Fibroblast of lung (primary cell): Measurements from ENCODE around the gene IL20RA.

ENCODE experiments used
- EZH2 ChIP-seq: IDR thresholded peaks from 2 replicates; pipeline ENCODE4 v1.5.1; 2012; ENCODE audit warnings: low read length, control low read depth, mild to moderate bottlenecking; ENCODE audit errors: missing control alignments
- TF ChIP-seq, protein P1 (sequence below), 2 donors: IDR thresholded peaks in 1 of 2; conservative IDR thresholded peaks in 1 of 2; 1 replicate in 1 of 2; 2 replicates in 1 of 2; pipeline ENCODE4 v1.5.1; 2011 to 2012; ENCODE audit warnings: low read length in 2 of 2, control low read depth in 1 of 2, inconsistent platforms in 1 of 2, low read depth in 1 of 2, mild to moderate bottlenecking in 1 of 2

DNA sequence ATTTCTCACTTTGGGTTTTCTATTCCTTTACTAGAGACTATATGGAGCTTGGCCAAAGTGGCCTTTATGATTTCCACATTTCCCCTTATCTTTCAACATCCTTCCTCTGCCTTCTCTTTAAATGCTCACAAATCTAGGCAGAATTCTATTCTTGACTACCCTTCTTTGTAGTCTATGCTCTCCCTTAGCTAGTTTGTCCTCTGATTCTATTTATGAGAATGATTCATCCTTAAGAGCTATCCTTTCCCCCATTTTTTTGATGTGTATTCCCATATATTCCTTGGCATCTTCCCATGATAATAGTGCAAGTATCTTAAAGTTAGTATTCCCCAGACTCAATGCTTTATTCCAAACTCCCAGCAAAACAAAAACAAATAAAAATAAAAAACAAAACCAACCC, 53.1 kb downstream of the IL20RA start:
- TF ChIP-seq, protein P1, sequence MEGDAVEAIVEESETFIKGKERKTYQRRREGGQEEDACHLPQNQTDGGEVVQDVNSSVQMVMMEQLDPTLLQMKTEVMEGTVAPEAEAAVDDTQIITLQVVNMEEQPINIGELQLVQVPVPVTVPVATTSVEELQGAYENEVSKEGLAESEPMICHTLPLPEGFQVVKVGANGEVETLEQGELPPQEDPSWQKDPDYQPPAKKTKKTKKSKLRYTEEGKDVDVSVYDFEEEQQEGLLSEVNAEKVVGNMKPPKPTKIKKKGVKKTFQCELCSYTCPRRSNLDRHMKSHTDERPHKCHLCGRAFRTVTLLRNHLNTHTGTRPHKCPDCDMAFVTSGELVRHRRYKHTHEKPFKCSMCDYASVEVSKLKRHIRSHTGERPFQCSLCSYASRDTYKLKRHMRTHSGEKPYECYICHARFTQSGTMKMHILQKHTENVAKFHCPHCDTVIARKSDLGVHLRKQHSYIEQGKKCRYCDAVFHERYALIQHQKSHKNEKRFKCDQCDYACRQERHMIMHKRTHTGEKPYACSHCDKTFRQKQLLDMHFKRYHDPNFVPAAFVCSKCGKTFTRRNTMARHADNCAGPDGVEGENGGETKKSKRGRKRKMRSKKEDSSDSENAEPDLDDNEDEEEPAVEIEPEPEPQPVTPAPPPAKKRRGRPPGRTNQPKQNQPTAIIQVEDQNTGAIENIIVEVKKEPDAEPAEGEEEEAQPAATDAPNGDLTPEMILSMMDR (conservative IDR thresholded peaks at IDR 0.05 in 1 of 2, IDR thresholded peaks at IDR 0.05 in 1 of 2; ENCODE audit: low read depth in 1 of 2, low read length in 2 of 2), result no peak
- no peak for TF ChIP-seq EZH2
